ENCODE data around the gene ZNF425.
"Not testable (repeated sequence)": the region's sequence is repeated elsewhere in the genome, so short reads cannot be mapped to it uniquely, and the experiment has no call there.

ZNF425 gene

GRCh38 chr7:149103424-149103823 is 22.7 kb downstream of the ZNF425 start:
- no peak for TF ChIP-seq CTCF (IDR thresholded peaks at IDR 0.05; ENCODE audit: low read depth, low read length, missing control alignments)
- no peak overlapping the region for H3K4me3 ChIP-seq (ENCODE audit: low read depth, low read length)
- no peak for DNase-seq (ENCODE audit: low read depth)

- no peak overlapping the region for H3K4me3 ChIP-seq (ENCODE audit: low read depth, low read length)
- no peak for TF ChIP-seq CTCF (IDR thresholded peaks at IDR 0.05; ENCODE audit: low read depth, low read length, missing control alignments)
- no peak for DNase-seq (ENCODE audit: low read depth)
Observed at GRCh38 chr7:149102666-149103065, 23.5 kb downstream of the ZNF425 start.

- DNase-seq (ENCODE audit: low read depth), result no peak
- H3K4me3 ChIP-seq (ENCODE audit: low read depth, low read length), result no peak overlapping the region
- TF ChIP-seq CTCF (IDR thresholded peaks at IDR 0.05; ENCODE audit: low read depth, low read length, missing control alignments), result no peak
Observed at GRCh38 chr7:149100821-149101220, 25.3 kb downstream of the ZNF425 start.

GRCh38 chr7:149099058-149099457 is 27.1 kb downstream of the ZNF425 start:
- no peak for DNase-seq (ENCODE audit: low read depth)
- no peak for TF ChIP-seq CTCF (IDR thresholded peaks at IDR 0.05; ENCODE audit: low read depth, low read length, missing control alignments)
- H3K4me3 ChIP-seq (ENCODE audit: low read depth, low read length), result no peak overlapping the region

- no peak for TF ChIP-seq CTCF (IDR thresholded peaks at IDR 0.05; ENCODE audit: low read depth, low read length, missing control alignments)
- no peak overlapping the region for H3K4me3 ChIP-seq (ENCODE audit: low read depth, low read length)
- DNase-seq (ENCODE audit: low read depth), result no peak
Observed at GRCh38 chr7:149097088-149097487, 29.0 kb downstream of the ZNF425 start.

GRCh38 chr7:149093228-149093627 is 32.9 kb downstream of the ZNF425 start:
- no peak for TF ChIP-seq CTCF (IDR thresholded peaks at IDR 0.05; ENCODE audit: low read depth, low read length, missing control alignments)
- no peak overlapping the region for H3K4me3 ChIP-seq (ENCODE audit: low read depth, low read length)
- DNase-seq (ENCODE audit: low read depth), result no peak

- not testable (repeated sequence) for DNase-seq (ENCODE audit: low read depth); H3K4me3 ChIP-seq (ENCODE audit: low read depth, low read length)
Observed at GRCh38 chr7:149092244-149092643, 33.9 kb downstream of the ZNF425 start.
